Stimulated activated CD4-positive, alpha-beta T cell treated with anti-CD3 and anti-CD28 coated beads, TNF-alpha, amount 100 ng/mL, for 4 hours (primary cell): Measurements from ENCODE around the gene SLC30A7.
A peak's percentile ranks its signal among the peaks of the same experiment; 100 is the strongest.
"Not testable (repeated sequence)": the region's sequence is repeated elsewhere in the genome, so short reads cannot be mapped to it uniquely, and the experiment has no call there.

Source experiments
- DNase-seq, 3 experiments: peaks; one replicate each; pipeline ENCODE4 v3.0.0-alpha.2; 2020; ENCODE audit warnings: low read depth in 3 of 3

Gene SLC30A7

DNA sequence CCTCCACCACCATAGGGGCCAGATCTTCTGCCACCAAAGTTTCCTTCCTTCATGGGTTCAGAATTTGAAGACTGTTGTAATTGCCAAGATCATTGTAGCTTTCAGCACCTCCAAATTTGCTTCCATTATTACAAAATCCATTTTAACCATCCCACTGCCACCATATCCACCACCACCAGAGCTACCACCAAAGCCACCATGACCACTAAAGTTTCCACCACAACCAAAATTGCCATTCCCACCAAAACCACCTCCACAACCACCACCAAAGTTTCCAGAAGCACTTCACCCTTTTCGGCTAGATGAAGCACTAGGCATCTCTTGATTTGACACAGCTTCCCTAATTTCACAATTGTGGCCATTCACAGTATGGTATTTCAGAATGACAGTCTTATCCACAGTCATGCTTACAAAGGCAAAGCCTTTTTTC, 45.2 kb downstream of the SLC30A7 start:
- DNase-seq = no peak

DNA sequence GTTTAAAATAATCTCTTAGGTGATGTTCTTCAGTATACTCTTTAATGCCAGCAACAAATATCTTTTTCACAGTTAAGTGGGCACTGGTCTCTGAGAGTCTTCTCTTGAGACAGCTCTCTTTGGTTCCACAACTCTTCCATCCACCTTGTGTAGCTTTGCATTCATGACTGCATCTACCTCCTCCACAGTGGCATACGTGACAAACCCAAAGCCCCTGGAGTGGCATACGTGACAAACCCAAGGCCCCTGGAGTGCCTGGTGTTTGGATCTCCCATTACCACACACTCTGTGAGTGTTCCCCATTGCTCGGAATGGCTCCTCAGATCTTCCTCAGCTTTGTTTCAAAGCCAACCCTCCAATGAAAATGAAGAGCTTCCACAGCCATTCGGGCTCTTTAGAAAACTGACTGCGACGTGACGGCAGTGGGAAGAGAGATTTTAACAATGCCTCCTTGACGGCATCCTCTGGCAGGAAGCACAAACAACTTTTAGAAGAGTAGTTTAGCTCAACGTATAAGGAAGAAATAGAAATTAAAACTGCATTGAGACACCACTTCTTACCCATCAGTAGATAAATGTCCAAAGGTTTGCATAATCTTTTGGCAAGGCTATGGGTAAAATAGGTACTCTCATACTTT, 45.8 kb downstream of the SLC30A7 start:
- no peak for DNase-seq

DNA sequence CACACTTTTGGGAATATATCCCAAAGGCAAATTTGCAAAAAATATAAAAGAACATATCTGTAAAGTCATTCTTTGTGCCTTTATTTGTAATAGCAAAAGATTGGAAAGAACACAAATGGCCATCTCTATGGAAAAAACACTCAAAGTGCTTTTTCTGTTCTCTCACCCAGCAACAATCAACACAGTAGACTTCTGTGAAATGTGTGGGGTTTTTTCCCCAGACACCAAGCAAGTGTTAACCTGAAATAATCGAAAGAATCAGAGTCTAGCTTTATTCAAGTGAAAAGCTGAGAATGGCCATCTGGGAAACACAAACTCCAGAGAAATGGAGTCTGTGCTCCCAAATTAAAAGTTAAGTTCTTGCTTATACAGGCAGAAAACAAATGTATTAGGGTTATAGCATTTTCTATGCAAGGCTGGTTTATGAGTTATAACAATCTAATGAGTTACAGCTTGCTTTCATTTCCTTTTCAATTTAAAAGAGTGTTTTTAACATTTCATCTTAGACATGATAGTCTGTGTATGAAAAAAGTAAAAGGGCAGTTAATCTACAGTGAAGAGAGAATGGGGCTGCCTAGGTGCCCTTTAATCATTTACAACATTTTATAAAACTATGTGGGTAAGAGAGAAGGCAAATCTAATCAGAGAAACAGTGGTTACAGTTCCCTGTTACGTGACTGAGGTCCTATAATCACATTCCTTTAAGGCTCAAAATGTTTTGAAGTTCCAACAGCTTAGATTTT, 46.6 kb downstream of the SLC30A7 start:
- DNase-seq = no peak

DNA sequence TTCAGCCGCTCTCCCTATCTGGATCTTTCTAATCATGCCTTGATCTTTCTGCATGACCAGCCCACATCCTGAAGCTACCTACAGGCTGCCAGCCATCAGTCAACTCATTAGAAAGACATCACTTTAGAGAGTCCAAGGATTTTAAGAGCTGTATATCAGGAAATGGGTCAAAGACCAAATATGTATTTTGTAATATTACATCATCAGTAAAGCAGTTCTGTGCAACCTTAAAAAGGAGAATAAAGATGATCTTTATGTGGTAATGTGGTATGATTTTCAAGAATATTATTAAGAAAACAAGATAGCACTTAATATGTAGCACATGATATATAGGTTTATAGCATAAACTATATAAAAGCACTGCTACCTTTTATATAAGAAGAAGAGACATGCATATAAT, 47.6 kb downstream of the SLC30A7 start:
- DNase-seq = no peak

DNA sequence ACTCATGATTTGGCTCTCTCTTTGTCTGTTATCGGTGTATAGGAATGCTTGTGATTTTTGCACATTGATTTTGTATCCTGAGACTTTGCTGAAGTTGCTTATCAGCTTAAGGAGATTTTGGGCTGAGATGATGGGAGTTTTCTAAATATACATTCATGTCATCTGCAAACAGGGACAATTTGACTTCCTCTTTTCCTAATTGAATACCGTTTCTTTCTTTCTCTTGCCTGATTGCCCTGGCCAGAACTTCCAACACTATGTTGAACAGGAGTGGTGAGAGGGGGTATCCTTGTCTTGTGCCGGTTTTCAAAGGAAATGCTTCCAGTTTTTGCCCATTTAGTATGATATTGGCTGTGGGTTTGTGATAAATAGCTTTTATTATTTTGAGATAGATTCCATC, 50.2 kb downstream of the SLC30A7 start:
- not testable (repeated sequence) for DNase-seq

DNA sequence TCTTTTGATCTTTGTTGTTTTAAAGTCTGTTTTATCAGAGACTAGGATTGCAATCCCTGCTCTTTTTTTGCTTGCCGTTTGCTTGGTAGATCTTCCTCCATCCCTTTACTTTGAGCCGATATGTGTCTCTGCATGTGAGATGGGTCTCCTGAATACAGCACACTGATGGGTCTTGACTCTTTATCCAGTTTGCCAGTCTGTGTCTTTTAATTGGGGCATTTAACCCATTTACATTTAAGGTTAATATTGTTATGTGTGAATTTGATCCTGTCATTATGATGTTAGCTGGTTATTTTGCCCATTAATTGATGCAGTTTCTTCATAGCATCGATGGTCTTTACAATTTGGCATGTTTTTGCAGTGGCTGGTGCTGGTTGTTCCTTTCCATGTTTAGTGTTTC, 51.9 kb downstream of the SLC30A7 start:
- not testable (repeated sequence) for DNase-seq

DNA sequence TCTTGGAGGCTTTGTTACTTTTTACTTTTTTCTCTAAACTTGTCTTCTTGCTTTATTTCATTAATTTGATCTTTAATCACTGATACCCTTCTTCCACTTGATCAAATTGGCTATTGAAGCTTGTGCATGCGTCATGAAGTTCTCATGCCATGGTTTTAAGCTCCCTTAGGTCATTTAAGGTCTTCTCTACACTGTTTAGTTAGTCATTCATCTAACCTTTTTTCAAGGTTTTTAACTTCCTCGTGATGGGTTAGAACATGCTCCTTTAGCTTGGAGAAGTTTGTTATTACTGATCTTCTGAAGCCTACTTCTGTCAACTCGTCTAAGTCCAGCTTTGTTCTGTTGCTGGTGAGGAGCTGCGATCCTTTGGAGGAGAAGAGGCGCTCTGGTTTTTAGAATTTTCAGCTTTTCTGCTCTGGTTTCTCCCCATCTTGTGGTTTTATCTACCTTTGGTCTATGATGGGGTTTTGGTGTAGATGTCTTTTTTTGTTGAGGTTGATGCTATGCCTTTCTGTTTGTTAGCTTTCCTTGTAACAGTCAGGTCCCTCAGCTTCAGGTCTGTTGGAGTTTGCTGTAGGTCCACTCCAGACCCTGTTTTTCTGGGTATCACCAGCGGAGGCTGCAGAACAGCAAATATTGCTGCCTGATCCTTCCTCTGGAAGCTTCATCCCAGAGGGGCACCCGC, 53.0 kb downstream of the SLC30A7 start:
- not testable (repeated sequence) for DNase-seq

DNA sequence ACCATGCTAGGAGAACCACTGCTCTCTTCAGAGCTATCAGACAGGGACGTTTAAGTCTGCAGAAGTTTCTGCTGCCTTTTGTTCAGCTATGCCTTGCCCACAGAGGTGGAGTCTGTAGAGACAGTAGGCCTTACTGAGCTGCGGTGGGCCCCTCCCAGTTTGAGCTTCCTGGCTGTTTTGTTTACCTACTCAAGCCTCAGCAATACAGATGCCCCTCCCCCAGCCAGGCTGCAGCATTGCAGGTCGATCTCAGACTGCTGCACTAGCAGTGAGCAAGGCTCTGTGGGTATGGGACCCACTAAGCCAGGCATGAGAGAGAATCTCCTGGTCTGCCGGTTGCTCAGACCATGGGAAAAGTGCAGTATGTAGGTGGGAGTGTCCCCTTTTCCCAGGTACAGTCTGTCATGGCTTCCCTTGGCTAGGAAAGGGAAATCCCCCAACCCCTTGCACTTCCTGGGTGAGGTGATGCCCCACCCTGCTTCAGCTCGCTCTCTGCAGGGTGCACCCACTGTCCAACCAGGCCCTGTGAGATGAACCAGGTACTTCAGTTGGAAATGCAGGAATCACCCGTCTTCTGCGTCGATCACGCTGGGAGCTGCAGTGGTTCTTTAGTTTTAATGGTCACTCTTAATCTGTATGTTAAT, 53.7 kb downstream of the SLC30A7 start:
- peak in 1 of 3 experiments; percentile 26 for DNase-seq

DNA sequence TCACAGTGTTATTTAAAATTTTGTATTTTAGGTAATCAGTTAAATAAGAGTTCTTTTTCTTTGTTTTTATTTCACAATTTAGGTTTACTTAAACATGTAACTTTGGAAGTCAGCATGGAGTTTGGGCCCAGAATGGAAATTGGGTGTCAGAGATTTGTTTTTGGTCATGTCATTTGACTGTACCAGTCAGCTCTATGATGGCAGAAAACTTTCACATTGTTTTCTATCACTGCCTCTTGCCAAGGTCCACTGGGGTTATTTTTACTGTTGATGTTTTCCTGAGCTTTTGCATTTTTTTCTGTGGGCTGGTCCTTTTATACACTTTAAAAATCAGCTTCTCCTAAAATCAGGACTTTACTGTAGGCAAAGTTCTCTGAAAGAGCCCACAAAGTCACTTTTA, 54.4 kb downstream of the SLC30A7 start:
- DNase-seq = no peak

DNA sequence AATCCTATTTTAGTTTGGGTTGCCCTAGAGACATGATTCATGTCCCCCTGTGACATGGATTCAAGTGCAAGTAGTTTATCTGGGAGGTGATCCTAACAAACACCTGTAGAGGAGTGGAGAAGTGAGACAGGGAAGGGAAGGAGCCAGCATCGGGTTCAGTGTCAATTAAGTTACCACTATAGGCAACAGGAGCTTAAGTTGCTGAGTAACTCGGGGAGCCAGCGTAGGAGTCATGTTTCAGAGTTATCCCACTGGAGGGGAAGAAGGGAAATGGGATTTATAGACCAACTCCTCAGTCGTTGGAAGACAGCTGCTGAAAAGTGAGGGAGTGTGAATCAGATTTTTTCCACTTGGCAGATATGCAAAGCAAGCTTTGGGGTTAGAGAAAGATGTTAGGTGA, 54.9 kb downstream of the SLC30A7 start:
- no peak for DNase-seq

DNA sequence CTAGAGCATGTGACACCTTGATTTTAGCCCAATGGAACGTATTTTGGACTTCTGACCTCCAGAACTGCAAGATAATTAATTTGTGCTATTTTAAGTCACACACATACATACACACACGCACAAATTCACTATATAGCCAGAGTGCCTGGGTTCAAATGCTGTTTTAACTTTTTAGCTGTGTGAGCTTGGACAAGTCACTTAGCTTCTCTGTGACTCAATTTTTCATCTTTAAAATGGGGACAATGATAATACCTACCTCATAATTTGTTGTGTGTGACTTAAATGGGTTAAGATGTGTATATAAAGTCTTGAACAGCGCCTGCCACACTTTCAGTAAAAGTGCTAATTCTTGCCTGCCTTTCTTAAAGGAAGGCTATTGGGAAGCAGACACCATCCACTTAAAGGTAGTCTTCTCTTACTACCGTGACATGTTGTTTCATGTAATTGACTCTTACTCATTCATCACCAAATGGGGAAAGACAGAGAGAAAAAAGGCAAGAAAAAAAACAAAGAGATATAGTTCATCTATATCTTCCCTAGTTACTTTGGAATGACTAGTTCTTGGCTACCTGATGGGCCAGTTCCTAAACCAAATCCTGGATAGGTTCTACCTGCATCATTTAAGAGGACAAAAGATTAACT, 56.3 kb downstream of the SLC30A7 start:
- DNase-seq = no peak

DNA sequence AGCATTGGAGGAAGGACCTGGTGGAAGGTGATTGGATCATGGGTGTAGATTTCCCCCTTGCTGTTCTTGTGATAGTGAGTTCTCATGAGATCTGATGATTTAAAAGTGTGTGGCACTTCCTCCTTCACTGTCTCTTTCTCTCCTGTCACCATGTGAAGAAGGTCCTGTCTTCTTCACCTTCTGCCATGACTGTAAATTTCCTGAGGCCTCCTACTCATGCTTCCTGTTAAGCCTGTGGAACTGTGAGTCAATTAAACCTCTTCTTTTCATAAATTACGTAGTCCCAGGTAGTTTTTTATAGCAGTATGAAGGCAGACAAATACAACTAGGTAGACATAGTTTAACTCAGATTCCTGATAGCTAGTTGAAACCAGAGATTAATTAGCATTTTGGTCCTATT, 57.1 kb downstream of the SLC30A7 start:
- DNase-seq = not testable (repeated sequence)

DNA sequence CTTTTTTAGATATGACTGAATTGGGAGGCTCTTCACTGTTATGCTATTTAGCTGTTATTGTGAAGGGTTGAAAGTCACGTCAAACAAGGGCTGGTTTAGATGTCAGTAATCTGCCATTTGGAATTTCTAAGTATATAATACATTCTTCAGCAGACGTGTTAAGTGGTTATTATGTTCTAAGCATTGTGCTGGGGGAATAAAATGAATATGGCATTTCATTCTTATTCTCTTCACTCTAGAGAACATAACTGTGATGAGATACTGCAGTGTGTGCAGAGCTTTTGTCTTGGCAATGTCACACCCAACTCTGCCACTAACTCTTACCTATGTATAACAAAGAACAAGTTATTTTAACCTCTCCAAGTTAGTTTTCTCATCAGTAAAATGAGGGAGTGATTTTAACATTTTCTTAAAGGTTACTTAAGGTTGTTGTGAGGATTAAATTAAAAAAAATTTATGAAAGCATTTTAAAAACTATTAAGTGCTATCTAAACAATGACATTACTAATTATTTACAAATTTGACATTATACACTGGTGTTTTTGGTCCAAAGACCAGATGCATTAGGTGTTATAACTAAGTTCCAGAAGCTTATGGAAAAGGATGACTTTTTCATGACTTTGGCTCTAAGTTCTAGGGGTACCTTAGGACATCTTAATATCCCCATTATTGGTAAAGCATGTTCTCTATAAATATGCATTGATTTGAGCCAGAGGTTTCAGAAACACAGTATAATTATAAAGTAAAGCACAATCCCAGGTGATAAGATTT, 58.3 kb downstream of the SLC30A7 start:
- no peak for DNase-seq

DNA sequence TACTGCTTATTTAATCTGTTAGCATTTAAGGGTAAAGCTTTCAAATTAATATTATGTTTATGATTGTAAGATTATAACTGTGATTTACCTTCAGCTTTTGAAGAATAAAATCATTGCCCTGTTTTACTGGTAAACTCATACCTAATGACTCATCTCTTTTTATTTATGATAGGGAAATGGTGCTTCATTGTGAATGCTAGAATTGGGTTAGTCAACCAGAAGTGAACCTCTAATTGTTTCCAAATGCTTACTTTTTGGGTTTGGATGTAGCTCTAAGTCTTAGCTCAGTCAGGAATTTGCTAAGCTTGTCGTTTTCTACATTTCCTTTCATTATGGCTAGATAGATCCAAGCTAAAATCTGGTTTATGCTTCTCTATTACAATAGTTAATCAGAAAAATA, 59.4 kb downstream of the SLC30A7 start:
- no peak for DNase-seq

DNA sequence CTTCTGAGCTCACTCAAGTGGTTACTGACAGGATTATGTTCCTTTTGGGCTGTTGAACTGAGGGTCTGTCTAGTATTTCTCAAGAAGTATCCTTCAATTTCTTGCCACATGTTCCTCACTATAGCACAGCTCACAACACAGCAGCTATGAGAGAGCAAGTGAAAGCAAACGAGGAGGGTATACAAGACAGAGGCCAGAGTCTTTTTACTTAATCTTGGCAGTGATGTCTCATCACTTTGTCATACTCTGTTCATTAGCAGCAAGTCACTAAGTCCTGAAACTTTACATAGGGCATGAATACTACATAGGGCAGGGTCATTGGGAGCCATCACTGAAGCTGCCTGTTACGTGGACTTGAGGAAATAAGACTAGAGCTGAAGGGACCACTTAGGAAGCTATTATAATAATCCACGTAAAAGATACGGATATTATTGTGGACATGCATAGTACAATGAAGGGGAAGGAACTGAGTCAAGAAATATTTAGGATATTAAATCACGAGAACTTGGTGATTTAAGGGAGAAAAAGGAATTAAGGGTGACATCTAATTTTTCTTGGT, 63.7 kb downstream of the SLC30A7 start:
- no peak for DNase-seq

DNA sequence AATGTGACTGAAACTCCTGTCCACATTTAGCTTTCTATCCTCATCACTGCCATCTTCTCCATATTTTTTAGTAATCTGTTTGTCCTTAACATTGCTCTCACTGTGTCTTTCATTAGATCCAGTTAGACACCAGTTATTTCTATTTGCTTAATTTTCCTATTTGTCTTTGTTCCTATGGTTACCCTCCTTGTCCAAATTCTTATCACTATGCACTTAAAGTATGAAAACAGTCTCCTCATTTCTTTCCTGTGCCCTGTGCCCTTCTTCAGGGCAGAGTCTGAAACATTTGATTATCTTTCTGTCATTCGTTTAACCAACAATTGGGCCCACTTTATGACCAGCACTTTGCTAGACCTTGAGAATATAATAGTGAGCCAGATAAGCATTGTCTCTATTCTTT, 64.2 kb downstream of the SLC30A7 start:
- no peak for DNase-seq

DNA sequence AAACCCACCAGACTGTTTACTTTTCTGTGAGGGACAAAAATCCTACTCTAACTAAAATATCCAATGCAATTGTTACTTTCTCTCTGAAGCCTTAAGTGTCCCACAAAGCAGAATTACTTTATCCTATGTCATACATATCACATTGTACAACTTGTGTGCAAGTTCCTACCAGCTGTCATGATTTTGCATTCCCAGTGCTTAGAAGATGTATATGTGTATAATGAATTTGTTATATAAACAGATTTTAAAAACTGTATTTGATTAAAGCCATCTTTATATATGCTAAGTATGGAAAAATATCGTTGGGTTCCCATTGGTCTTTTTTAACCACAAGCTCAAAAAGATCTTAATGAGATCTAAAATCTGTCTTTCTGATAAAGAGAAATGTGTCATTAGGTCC, 72.7 kb downstream of the SLC30A7 start:
- DNase-seq = no peak

DNA sequence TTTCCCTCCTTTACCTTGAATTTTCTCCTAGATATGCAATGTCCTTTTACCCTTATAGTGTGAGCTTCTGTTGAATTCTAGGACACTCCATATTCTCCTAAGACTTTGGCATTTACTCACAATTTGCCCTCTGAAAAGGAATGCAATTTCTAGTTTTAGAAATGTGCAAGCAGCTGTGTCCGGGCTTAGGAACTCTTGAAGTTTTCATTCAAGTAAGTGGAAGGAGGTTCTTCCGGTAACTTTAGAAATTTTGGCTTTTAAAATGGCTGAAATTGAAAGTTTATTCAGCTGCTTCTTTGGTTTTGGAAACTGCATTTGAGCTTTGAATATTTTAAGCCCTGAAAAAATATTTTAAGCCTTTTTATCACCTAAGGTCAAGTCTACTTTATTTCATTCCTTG, 73.4 kb downstream of the SLC30A7 start:
- DNase-seq = no peak

DNA sequence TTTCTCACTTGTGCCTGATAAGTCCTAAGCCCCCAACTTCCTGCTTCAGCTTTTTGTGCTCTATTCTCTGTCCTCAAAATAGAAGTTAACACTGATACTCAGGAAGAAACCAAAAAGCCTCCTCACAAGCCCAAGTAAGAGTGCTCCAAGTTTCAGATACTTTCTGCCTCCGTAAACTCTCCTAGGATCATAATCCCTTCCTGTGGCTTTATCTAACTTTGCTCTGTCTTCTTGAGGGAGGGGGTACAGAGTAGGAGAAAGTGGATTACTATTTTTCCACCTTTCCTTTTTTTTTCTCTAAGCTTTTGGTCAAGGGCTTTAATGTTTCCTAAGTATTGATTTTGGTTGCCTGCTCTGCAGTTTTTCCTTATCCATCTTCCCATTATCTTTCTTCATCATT, 75.1 kb downstream of the SLC30A7 start:
- DNase-seq = no peak

DNA sequence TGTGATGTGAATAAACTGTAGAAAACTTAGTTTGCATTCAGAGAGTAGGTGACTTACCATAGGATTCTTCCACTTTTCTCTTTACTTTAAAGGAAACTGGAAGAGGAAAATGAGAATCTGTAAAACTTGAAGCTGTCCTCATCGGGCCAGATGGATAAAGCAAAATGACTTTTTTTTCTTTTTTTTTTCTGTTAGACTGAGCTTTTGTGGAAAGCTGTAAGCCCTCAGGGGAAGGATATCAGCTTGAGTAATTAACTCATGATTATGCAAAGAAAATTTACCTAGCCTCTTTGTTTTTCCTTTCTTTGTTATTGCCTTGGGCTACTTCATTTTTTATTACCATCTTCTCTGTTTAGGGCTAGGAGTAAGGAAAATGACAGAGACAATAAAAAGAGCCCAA, 76.3 kb downstream of the SLC30A7 start:
- no peak for DNase-seq

DNA sequence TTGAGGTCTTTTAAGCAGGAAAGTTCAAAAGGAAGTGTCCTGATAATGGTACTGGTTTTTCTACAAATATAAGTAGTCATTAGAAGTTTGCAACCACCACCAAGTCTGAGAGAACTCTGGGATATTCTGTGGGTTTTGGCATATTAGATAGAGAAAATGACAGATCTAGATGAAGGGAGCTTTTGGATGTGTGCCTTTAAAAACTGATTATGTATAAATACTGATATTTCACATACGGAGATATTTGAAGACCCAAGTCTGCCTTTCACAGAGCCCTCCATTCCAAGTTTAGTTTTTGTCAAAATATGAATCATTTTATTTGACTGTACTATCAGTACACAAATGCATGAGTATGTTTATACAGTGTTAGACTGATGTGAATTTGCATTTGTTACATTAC, 81.0 kb downstream of the SLC30A7 start:
- DNase-seq = no peak
